GM21447 (cell line): Measurements from ENCODE around the gene FADS2.
"Not testable (repeated sequence)": the region's sequence is repeated elsewhere in the genome, so short reads cannot be mapped to it uniquely, and the experiment has no call there.

ENCODE experiments used
- ATAC-seq: cut with Tn5 transposase; IDR thresholded peaks from one replicate; pipeline ENCODE4 v1.9.1; 2021; ENCODE audit not compliant: unreplicated experiment

The FADS2 gene

DNA sequence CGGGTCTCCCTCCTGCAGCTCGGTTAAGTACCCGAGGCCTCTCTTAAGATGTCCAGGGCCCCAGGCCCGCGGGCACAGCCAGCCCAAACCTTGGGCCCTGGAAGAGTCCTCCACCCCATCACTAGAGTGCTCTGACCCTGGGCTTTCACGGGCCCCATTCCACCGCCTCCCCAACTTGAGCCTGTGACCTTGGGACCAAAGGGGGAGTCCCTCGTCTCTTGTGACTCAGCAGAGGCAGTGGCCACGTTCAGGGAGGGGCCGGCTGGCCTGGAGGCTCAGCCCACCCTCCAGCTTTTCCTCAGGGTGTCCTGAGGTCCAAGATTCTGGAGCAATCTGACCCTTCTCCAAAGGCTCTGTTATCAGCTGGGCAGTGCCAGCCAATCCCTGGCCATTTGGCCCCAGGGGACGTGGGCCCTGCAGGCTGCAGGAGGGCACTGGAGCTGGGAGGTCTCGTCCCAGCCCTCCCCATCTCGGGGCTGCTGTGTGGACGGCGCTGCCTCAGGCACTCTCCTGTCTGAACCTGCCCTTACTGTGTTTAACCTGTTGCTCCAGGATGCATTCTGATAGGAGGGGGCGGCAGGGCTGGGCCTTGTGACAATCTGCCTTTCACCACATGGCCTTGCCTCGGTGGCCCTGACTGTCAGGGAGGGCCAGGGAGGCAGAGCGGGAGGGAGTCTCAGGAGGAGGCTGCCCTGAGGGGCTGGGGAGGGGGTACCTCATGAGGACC is 38.3 kb downstream of the FADS2 start:
- no peak for ATAC-seq

DNA sequence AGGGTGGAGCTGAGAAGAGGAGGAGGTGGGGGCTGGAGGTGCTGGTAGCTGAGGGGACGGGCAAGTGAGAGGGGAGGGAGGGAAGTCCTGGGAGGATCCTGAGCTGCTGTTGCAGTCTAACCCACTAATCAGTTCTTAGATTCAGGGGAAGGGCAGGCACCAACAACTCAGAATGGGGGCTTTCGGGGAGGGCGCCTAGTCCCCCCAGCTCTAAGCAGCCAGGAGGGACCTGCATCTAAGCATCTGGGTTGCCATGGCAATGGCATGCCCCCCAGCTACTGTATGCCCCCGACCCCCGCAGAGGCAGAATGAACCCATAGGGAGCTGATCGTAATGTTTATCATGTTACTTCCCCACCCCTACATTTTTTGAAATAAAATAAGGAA is 38.9 kb downstream of the FADS2 start:
- no peak for ATAC-seq

DNA sequence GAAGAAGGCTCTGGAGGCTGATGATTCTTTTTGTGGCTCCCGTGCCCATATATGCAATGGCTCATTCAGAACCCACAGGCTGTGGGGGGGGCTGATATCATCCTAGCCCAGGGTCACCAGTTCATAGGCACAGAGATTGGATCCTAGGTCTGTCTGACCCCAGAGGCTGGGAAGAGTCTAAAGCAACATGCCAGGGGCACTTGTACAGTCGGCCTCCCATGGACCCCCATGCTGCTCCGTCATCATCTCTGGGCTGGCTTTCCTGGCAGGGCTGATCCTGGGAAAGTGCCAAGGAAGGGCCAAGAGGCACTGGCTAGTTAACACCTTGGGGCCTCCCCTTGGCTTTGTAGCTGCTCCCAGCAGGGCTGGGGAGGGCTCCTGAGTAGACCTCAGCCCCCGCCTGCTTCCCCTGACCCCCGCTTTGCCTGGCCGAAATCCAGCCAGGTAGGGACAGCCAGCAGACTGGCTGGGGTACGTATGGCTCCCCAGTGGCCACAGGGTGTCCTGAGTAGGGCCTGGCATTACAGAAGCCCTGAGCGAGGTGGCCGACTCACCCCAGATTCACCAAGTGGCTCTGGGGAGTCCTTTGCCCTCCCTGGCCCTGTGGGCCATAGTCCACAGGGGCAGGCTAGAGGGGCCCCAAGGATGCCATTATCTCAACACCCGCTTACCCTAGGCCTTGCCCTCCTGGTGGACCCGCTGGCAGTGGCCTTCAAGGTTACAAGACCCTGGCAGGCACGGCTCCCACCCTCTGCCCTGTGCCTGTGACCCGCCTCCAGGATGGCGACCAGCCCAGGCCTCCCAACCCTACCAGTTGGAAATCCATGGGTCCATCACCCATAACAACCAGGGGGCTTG is 40.7 kb downstream of the FADS2 start:
- no peak for ATAC-seq

DNA sequence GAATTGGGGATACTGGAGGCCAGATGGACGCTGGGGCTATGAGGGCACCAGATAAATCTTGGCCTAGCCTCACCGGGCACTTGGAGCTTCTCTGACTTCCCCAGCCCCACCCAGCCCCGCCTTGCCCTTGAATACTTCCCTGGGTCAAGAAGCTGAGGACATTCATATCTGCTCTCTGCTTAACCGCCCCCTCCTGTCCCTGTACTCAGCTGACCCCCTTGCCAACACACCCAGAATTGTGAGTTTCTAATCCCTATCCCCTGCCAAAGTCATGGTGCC is 41.3 kb downstream of the FADS2 start:
- no peak for ATAC-seq

DNA sequence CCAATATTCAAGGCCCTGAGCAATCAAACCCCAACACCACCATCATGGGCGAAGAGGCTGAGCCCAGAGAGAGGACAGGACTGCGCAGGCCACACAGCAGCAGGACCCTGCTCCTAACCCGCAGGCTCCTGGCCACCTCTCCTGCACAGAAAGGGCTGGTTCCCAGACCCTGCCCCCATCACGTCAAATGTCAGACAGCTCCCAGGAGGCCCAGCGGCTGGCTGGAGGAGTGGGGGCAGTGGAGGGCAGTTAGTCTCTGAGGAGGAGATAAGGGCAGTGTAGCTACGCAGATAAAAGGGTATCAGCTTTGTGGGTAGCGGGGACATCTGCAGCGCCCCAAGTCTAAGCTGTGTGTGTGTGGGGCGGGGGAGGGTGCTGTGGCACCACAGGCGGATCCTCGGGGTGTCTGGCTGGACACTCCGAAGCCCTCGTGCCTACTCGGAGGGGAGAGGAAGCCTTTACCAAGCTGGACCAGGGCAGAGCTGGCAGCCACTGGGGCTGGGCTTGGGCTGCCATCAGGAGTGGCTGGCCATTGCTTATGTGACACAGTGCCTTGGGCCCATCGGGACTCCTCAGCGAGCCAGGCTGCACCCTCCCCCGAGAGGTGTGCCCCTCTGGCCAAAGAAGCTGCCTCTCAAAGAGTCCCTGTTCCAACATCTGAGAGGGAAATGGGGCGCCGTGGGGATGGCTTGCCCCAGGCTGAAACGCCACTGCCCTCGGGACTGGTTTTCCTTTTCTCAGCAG is 41.8 kb downstream of the FADS2 start:
- no peak for ATAC-seq

DNA sequence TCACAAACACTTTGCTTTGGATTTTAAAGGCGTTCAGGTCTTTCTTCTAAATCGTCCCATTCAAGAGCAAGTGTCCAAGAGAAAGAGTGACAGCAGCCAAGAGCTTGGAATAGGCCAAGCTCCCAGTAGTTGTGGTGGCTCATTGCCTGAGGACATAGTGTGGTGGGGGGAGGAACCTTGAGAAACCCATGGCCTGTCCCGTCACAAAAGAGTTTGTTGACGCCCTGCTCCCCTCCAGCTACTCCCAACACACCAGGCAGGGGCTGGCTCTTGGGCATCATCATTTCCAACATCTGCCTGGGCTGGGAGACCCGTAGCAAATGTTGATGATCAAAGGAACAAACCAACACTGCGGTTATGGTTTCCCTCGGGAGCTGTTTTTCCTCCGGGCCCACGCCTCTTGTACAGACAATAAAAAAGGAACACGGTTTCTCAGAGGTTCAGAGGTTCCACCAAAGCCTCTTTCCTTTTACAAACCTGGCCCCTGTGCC is 42.5 kb downstream of the FADS2 start:
- ATAC-seq: no peak

DNA sequence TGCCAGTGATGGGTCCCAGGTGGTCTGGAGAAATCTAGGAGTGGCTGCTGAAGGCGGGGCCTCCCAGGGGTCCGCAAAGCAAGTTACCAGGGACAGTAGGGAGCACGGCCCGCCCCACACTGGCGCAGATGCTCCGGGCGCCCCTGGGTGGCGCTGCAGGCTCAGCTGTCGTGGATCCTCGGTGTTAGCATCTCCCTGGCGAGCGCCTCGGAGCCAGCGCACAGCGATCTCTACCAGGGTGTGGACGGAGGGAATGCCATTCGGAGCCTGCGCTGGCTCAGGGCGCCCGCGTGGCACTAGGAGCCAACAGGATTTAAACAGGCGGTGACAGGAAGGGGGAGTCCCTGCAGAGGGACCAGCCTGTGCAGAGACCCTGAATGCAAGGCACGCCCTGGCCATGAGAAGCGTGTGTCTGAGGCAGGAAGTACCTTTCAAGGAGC is 43.1 kb downstream of the FADS2 start:
- peak; percentile 79 for ATAC-seq

DNA sequence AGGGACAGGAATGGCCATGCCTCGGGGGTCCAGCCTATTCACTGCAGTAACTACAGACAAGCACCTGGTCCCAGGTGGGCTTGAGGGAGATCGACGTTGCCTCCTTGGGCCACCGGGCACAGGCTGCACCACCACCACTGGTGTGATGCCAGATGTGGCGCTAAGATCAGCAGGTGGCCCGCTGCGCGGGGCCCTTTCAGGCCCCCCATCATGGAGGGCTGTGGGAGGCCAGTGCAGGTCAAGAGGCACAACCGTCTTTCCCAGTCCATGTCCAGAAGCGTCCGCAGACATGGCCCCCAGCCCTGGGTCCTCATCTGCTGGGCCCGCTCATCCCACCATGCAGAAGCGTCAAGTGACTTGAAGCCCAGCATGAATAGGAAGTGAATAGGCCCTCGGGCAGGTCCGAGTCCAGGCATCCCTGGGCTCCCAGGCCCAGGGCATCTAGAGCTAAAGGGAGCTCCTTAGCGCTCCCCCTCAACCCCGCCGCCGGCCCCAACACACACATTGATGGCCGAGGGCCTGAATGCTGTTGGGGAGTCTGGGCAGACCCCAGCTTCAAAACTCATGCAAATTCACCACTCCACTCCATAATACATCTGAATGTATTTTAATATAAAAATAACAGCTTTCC is 45.0 kb downstream of the FADS2 start:
- ATAC-seq: no peak

DNA sequence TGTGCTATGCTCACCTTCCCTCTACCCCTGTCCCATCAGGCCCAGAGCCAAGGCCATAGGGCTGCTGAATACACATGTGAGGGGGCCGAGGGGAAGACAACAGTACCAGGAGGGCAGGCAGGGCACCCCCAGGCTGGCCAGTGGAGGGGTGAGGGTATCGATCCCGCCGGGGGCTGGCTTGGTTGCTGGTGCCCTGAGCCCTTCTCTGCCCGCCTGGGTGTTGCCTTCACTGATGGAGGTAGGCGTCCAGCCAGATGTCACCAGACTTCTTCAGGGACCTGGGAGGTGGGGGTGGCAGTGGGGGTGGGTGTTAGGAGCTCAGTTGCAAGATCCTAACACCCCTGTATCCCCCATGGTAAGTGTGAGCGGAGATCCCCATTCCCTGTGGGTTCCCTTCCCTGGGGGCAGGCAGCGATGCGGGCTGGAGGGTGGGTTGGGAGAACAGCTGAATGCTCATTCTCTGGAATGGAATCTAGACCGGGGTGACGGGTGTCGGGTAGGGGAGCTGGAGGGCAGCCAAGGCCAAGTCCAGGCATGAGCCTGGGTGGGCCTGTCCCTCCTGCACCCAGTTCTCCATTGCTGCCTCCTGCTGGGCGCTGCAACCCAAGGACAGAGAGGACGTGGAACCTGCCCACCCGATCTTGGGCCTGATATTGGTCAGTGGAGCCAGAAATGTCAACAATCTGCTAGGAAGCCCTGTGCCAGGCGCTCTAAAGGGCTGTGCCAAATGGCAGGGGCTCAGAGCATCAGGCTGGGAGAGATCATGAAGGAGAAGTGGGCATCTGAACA is 45.7 kb downstream of the FADS2 start:
- no peak for ATAC-seq

DNA sequence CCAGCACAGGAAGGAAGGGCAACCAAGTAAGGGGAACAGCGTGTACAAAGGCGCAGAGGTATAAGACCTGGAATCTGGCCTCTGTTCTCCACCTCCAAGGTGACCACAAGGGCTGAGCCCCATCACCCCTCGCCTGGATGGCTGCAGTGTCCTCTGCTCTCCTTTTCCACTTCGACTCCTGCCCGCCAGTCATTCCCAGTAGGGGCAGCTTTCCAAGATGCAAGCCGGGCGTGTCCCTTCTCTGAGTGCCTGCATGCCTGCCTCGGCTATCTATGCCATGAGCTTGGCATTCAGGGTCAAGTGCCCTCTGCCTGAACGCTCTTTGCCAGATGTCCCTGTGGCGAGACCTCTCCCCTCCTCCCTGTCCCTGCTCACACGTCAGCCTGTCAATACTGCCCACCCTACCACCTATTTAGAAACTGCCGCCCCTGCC is 46.3 kb downstream of the FADS2 start:
- no peak for ATAC-seq

DNA sequence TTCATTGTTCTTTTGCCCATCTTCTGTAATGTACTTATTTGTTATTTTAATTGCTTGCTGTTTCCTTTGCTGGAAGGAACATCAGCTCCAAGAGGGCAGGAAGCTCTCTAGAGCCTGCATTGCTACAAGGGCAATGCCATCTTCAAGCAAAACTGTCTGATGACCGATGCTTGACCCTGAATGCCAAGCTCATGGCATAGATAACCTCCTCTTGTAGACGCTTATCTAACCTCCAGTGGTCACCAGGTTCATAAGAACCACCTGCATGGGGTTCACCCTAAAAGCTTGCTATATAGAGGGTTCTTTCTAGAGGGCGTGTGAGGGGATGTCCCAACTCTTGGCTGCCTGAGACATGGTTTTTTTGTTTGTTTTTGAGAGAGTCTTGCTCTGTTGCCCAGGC is 46.8 kb downstream of the FADS2 start:
- no peak for ATAC-seq

DNA sequence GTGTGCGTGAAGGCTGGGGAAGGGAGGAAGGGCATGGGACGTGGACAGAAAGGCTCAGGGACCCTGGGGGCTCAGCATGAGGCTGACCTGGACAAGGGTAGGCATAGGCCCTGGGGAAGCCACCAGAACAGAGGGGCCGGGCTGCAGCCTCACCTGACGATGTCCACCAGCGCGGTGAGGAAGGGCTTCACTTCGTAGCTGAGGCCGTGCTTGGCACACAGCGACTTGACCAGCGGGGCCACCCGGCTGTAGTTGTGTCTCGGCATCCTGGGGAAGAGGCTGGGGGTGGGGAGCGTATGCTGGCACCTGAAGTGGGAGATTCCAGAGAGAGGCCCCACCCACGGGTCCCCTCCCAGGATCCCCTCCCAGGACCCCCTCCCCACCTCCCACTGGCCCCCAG is 47.6 kb downstream of the FADS2 start:
- ATAC-seq: no peak

DNA sequence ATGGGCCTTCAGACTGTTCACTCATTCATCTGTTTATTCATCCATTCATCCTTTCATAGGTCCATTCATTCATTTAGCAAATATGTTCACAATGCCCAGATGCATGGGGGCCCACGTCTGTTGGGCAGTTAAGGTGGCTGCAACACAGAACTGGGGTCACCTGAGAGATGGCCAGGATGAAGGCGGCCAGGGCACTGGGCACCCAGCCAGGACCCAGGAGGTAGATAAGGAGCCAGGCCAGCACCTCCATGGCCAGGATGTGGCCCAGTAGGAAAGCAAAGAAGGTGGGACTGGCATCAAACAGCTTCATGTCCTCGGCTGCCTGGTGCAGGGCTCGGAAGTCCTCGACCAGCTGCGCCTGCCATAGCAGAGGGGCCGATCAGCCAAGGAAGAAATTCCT is 51.1 kb downstream of the FADS2 start:
- no peak for ATAC-seq

DNA sequence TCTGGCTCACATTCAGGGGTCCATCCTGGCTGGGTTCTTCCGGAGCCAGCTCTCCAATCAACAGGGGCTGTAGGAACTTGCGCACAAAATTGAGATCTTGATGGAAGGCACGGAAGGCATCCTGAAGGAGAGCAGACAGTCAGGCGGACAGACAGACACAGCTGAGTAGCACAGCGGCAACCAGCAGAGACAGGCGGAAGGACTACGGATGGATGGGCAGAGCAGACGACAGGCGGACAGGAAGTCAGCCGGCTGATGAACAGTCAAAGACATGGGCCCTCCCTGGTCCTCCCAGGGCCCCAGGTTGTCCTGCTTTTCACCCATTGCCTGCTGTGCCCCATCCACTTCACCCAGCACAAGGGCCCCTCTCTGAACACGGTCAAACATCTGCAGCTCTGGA is 51.9 kb downstream of the FADS2 start:
- no peak for ATAC-seq

DNA sequence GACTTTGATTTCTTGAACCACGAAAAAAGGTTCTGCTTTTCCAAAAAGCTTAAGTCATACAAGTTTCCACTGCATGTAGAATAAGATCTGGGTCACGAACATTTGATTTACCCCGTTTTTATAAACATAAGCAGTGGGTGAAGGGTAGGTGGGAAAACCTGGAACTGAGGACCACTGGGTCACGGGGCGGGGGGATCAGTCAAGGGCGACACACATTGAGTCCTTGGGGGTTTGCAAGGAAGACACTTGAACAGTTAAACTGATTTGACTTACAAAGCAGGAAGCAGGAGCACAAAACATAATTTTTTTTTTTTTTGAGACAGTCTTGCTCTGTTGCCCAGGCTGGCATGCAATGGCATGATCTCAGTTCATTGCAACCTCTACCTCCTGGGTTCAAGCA is 52.4 kb downstream of the FADS2 start:
- no peak for ATAC-seq

DNA sequence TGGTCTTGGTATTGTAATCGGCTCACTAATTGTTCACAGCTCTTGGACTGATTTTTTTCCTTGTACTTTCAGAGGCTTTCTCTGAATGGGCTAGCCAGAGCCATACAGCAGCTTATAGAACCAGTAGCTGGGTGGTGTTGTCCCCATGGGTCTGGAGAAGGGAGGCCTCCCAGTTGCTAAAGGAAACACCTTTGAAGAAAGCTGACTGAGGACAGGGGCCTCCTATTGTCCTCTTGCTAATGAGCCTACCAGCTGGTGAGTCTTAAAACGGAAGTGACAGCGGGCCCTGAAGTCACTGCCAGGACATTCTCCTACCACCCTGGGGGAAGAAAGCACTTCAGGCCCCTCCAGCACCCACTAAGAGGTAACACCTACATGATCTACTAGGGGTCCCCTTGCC is 53.3 kb downstream of the FADS2 start:
- no peak for ATAC-seq

DNA sequence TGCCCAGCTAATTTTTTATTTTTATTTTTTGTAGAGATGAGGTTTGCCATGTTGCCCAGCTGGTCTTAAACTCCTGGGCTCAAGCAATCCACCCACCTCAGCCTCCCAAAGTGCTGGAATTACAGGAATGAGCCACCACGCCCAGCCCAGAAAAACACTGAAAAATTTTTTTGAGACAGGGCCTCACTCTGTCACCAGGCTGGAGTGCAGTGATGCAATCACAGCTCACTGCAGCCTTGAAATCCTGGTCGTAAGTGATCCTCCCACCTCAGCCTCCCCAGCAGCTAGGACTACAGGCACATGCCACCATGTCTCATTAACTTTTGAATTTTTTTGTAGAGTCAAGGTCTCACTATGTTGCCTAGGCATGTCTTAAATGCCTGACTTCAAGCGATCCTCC is 54.2 kb downstream of the FADS2 start:
- not testable (repeated sequence) for ATAC-seq

DNA sequence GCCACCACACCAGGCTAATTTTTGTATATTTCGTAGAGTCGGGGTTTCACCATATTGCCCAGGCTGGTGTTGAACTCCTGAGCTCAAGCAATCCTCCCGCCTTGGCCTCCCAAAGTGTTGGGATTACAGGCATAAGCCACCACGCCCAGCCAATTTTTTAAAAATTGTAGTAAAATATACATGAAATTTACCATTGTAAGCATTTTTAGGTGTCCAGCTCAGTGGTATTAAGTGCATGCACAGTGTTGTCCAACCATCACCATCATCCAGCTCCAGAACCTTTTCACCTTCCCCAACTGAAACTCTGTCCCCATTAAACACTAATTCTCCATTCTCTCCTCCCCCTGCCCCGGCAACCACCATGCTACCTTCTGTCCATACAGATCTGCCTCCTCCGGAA is 54.8 kb downstream of the FADS2 start:
- no peak for ATAC-seq

DNA sequence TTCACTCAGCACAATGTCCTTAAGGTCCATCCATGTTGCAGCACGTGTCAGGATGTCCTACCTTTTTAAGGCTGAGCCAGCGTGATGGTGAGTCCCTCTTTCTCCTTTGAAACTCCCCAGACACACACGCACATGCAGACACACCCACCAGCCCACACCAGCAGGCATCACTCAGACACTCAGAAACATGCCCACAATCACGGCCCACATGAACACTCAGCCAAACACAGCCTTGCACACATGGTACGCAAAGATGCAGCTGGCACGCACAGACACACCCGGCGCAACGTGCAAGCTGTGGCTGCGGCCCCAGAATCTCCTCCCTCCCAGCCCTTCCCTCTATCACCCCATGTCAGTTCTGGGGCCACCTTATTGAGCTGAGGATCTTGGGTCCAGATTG is 55.2 kb downstream of the FADS2 start:
- no peak for ATAC-seq

DNA sequence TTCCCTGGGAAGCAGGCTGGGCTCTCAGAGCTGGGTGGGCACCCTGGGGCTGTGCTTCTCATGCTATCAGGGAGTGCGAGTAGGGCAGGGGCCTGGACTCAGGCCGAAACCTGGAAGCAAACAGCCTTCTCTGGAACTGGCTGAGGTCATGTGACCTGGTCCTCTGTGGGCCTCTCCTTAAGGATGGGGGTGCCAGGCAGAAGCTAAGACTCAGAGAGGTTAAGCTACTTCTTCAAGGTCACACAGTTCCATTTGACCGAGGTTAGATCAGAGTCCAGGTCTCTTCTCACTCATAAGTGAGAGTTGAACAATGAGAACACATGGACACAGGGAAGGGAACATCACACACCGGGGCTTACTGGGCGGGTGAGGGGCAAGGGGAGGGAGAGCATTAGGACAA is 55.8 kb downstream of the FADS2 start:
- no peak for ATAC-seq
